ENCODE measurements around the gene LIPK.

- no peak for TF ChIP-seq SP2 (IDR thresholded peaks at IDR 0.05; ENCODE audit: extremely low read depth, low read depth, low read length, poor library complexity, severe bottlenecking)
- TF ChIP-seq ZNF592 (IDR thresholded peaks at IDR 0.05) = no peak
- TF ChIP-seq POU5F1 (IDR thresholded peaks at IDR 0.05; ENCODE audit: borderline replicate concordance, low read depth, low read length, partially characterized antibody) = no peak
- no peak for TF ChIP-seq POLR2A (conservative IDR thresholded peaks at IDR 0.05)
- TF ChIP-seq KAT7 (CRISPR knock-in tag; IDR thresholded peaks at IDR 0.05; ENCODE audit: borderline replicate concordance) = no peak
- TF ChIP-seq, protein P1, sequence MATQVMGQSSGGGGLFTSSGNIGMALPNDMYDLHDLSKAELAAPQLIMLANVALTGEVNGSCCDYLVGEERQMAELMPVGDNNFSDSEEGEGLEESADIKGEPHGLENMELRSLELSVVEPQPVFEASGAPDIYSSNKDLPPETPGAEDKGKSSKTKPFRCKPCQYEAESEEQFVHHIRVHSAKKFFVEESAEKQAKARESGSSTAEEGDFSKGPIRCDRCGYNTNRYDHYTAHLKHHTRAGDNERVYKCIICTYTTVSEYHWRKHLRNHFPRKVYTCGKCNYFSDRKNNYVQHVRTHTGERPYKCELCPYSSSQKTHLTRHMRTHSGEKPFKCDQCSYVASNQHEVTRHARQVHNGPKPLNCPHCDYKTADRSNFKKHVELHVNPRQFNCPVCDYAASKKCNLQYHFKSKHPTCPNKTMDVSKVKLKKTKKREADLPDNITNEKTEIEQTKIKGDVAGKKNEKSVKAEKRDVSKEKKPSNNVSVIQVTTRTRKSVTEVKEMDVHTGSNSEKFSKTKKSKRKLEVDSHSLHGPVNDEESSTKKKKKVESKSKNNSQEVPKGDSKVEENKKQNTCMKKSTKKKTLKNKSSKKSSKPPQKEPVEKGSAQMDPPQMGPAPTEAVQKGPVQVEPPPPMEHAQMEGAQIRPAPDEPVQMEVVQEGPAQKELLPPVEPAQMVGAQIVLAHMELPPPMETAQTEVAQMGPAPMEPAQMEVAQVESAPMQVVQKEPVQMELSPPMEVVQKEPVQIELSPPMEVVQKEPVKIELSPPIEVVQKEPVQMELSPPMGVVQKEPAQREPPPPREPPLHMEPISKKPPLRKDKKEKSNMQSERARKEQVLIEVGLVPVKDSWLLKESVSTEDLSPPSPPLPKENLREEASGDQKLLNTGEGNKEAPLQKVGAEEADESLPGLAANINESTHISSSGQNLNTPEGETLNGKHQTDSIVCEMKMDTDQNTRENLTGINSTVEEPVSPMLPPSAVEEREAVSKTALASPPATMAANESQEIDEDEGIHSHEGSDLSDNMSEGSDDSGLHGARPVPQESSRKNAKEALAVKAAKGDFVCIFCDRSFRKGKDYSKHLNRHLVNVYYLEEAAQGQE (IDR thresholded peaks at IDR 0.05; ENCODE audit: borderline replicate concordance) = no peak
- TF ChIP-seq, protein P1 (CRISPR knock-in tag; IDR thresholded peaks at IDR 0.05; ENCODE audit: low read depth) = no peak
- no peak for TF ChIP-seq TRIM28 (IDR thresholded peaks at IDR 0.05)
- TF ChIP-seq MYC (IDR thresholded peaks at IDR 0.05; ENCODE audit: low read depth, low read length) = no peak
- no peak for TF ChIP-seq MYC (CRISPR knock-in tag; IDR thresholded peaks at IDR 0.05; ENCODE audit: borderline replicate concordance, low read depth)
These were observed 19.7 kb downstream of the LIPK start for GRCh38 chr10:88725798-88726197.

Data from K562 (cell line).